GM12878 (cell line): ENCODE measurements around the gene IL10. TPM values are rescaled to one million over a fixed set of nuclear protein-coding genes. Genes with fewer than 3 reads are reported as not detected.

Experiments
- ATAC-seq: fragments of 200-7000 bp; cut with Tn5 transposase; 3 replicates; pipeline ENCODE4 v1.9.1; 2020; ENCODE audit warnings: mild to moderate bottlenecking, moderate library complexity
- BruUV-seq: library from RNA; stranded (reverse); fragments of 400-500 nt; replicated peaks from 2 replicates; lab custom pipeline; 2021; lab: Mats Ljungman, UMichigan
- CTCF ChIA-PET: fragments of 300-600 bp; sonication (Branson Sonifier 250); formaldehyde crosslinking; extraction: SDS; loops from one replicate; lab custom pipeline; 2021; ENCODE audit warnings: inconsistent platforms; lab: Yijun Ruan, JAX
- POLR2A ChIA-PET: fragments of 350-600 bp; formaldehyde crosslinking; extraction: SDS; loops from one replicate; lab custom pipeline; 2021; ENCODE audit warnings: inconsistent platforms; lab: Charles Lee
- RAD21 ChIA-PET: fragments of 300-600 bp; sonication (Branson Sonifier 250); formaldehyde crosslinking; loops from one replicate; lab custom pipeline; 2023; ENCODE audit warnings: antibody characterized with exemption; ENCODE audit not compliant: unreplicated experiment; lab: Charles Lee
- SMC1A ChIA-PET: fragments of 300-600 bp; sonication (Branson Sonifier 250); formaldehyde crosslinking; loops from one replicate; lab custom pipeline; 2023; ENCODE audit not compliant: unreplicated experiment, uncharacterized antibody; lab: Charles Lee
- DNase-seq: peaks from one replicate; pipeline ENCODE4 v3.0.0-alpha.2; 2011; ENCODE audit warnings: low read depth, low spot score
- FAIRE-seq: peaks from 3 replicates; lab custom pipeline; 2011; peaks lifted over from hg19 to GRCh38; lab: Jason Lieb, UNC
- H2AFZ ChIP-seq: 2 replicates; pipeline ENCODE4 v1.6.0; 2011; ENCODE audit warnings: low read depth, low read length, control low read depth; ENCODE audit not compliant: control insufficient read depth
- H3K27ac ChIP-seq: 2 replicates; pipeline ENCODE4 v1.5.1; 2011; ENCODE audit warnings: control low read depth; ENCODE audit not compliant: control insufficient read depth, insufficient read depth
- H3K27me3 ChIP-seq, 2 experiments: replicated peaks in 1 of 2; 2 replicates each; pipeline versions ENCODE4 v1.6.0 to v1.6.1; 2011; ENCODE audit warnings: low read length in 1 of 2; ENCODE audit not compliant: control insufficient read depth in 2 of 2, insufficient read depth in 2 of 2
- H3K36me3 ChIP-seq, 2 experiments: 2 replicates each; pipeline ENCODE4 v1.5.1; 2011; ENCODE audit warnings: low read length in 1 of 2; ENCODE audit not compliant: control insufficient read depth in 2 of 2, insufficient read depth in 2 of 2
- H3K4me1 ChIP-seq: 2 replicates; pipeline ENCODE4 v1.6.1; 2011; ENCODE audit warnings: mild to moderate bottlenecking, low read length, moderate library complexity, mixed read lengths; ENCODE audit not compliant: control insufficient read depth, insufficient read depth
- H3K4me2 ChIP-seq: 2 replicates; pipeline ENCODE4 v1.6.0; 2011; ENCODE audit warnings: control low read depth; ENCODE audit not compliant: control insufficient read depth, insufficient read depth
- H3K4me3 ChIP-seq: fragments of 200-600 bp; sonication (generic); 2 replicates; pipeline ENCODE4 v1.5.1; 2016
- H3K79me2 ChIP-seq: 2 replicates; pipeline ENCODE4 v1.6.0; 2011; ENCODE audit warnings: low read length; ENCODE audit not compliant: control insufficient read depth, insufficient read depth
- H3K9ac ChIP-seq: 2 replicates; pipeline ENCODE4 v1.8.0; 2011; ENCODE audit warnings: low read length, control low read depth, mixed read lengths; ENCODE audit not compliant: control insufficient read depth, insufficient read depth
- H3K9me3 ChIP-seq: replicated peaks from 3 replicates; pipeline ENCODE4 v1.5.1; 2011; ENCODE audit warnings: mild to moderate bottlenecking, low read length; ENCODE audit not compliant: control insufficient read depth, insufficient read depth
- H4K20me1 ChIP-seq: 2 replicates; pipeline ENCODE4 v1.6.0; 2011; ENCODE audit not compliant: control insufficient read depth, insufficient read depth
- BCL11A ChIP-seq: IDR thresholded peaks from 2 replicates; pipeline ENCODE4 v1.6.1; 2011; ENCODE audit warnings: low read depth, low read length
- BHLHE40 ChIP-seq, 2 experiments: fragments of 450-650 bp in 1 of 2; IDR thresholded peaks; 2 replicates each; pipeline ENCODE4 v1.6.1; 2011 to 2017; ENCODE audit warnings: low read depth in 2 of 2, borderline replicate concordance in 1 of 2, improper control_type of control experiment in 1 of 2, low read length in 1 of 2, mild to moderate bottlenecking in 1 of 2
- CBX5 ChIP-seq: sonication (generic); IDR thresholded peaks from 2 replicates; pipeline ENCODE4 v1.6.1; 2016; ENCODE audit warnings: low read depth, moderate library complexity, mild to moderate bottlenecking, inconsistent platforms
- CREM ChIP-seq: IDR thresholded peaks from 2 replicates; pipeline ENCODE4 v1.6.1; 2014; ENCODE audit warnings: antibody characterized with exemption, low read depth
- E2F4 ChIP-seq: IDR thresholded peaks from 2 replicates; pipeline ENCODE4 v1.6.1; 2012; ENCODE audit warnings: low read depth, low read length, improper control_type of control experiment
- EED ChIP-seq: sonication (generic); IDR thresholded peaks from 2 replicates; pipeline ENCODE4 v1.6.1; 2016; ENCODE audit warnings: antibody characterized with exemption, low read depth
- EP300 ChIP-seq, 2 experiments: fragments of 150-350 bp in 1 of 2; IDR thresholded peaks; 2 replicates each; pipeline ENCODE4 v1.6.1; 2011 to 2012; ENCODE audit warnings: low read depth in 2 of 2, low read length in 2 of 2, borderline replicate concordance in 1 of 2, improper control_type of control experiment in 1 of 2, inconsistent platforms in 1 of 2; ENCODE audit not compliant: control insufficient read depth in 1 of 2
- EZH2 ChIP-seq: IDR thresholded peaks from 2 replicates; pipeline ENCODE4 v1.6.1; 2012; ENCODE audit warnings: low read depth, mild to moderate bottlenecking, control low read depth, inconsistent platforms, low read length, borderline replicate concordance; ENCODE audit not compliant: control insufficient read depth
- HDAC2 ChIP-seq: fragments of 200-600 bp; sonication (generic); IDR thresholded peaks from 2 replicates; pipeline ENCODE4 v1.6.1; 2017
- IKZF1 ChIP-seq: fragments of 450-650 bp; conservative IDR thresholded peaks from 2 replicates; pipeline ENCODE4 v1.6.1; 2017; ENCODE audit warnings: antibody characterized with exemption, mild to moderate bottlenecking
- JUNB ChIP-seq: IDR thresholded peaks from 2 replicates; pipeline ENCODE4 v1.6.1; 2016; ENCODE audit warnings: antibody characterized with exemption, mild to moderate bottlenecking
- KDM1A ChIP-seq: fragments of 200-600 bp; sonication (generic); IDR thresholded peaks from 2 replicates; pipeline ENCODE4 v1.6.1; 2016; ENCODE audit warnings: borderline replicate concordance
- LARP7 ChIP-seq: fragments of 450-650 bp; IDR thresholded peaks from 2 replicates; pipeline ENCODE4 v1.6.1; 2017; ENCODE audit warnings: mild to moderate bottlenecking
- NR2C1 ChIP-seq: fragments of 450-650 bp; IDR thresholded peaks from 2 replicates; pipeline ENCODE4 v1.6.1; 2017; ENCODE audit warnings: antibody characterized with exemption, mild to moderate bottlenecking, moderate library complexity
- RB1 ChIP-seq: fragments of 450-650 bp; formaldehyde crosslinking; IDR thresholded peaks from 2 replicates; pipeline ENCODE4 v1.6.1; 2017; ENCODE audit warnings: mild to moderate bottlenecking, borderline replicate concordance
- SREBF1 ChIP-seq: IDR thresholded peaks from 2 replicates; pipeline ENCODE4 v1.6.1; 2012; ENCODE audit warnings: mild to moderate bottlenecking, low read length
- TAF1 ChIP-seq: IDR thresholded peaks from 2 replicates; pipeline ENCODE4 v1.6.1; 2011; ENCODE audit warnings: mild to moderate bottlenecking, low read depth, low read length, borderline replicate concordance
- TARDBP ChIP-seq: IDR thresholded peaks from 2 replicates; pipeline ENCODE4 v1.6.1; 2016; ENCODE audit warnings: borderline replicate concordance
- ZBTB11 ChIP-seq: fragments of 450-650 bp; formaldehyde crosslinking; IDR thresholded peaks from 2 replicates; pipeline ENCODE4 v1.5.0; 2022; ENCODE audit warnings: mild to moderate bottlenecking, missing genetic modification characterization
- ZZZ3 ChIP-seq: IDR thresholded peaks from 2 replicates; pipeline ENCODE4 v1.6.1; 2011; ENCODE audit warnings: low read depth; ENCODE audit not compliant: control insufficient read depth, insufficient read length
- WGBS: methylation state at CpG from one replicate; pipeline ENCODE4 v1.1.6; 2016; ENCODE audit warnings: low lambda C conversion rate; ENCODE audit not compliant: insufficient replicate concordance, insufficient coverage; ENCODE audit errors: missing lambda C conversion rate; 5-methylcytosine and 5-hydroxymethylcytosine counted together
- in situ Hi-C: fragments of 300-500 bp; cut with MboI; formaldehyde crosslinking; loops from 9 replicates; pipeline ENCODE4 v1.14.3; 2018; ENCODE audit warnings: mixed read lengths
- intact Hi-C: fragments of 100-400 bp; cut with micrococcal nuclease; formaldehyde crosslinking; loops from one replicate; pipeline ENCODE4 v1.14.2; 2022; ENCODE audit not compliant: unreplicated experiment
- polyA plus RNA-seq, 11 experiments: library from polyadenylated mRNA; depleted of rRNA in 4 of 11; unstranded in 6 of 11; stranded (reverse) in 5 of 11; fragments of >200 nt; fragmentation: Nextera tagmentation in 4 of 11; fragmentation: Illumina TruSeq in 1 of 11; extraction: Ambion mirVana in 4 of 11; extraction: Trizol in 1 of 11; gene quantifications; 1 replicate in 1 of 11; 2 replicates in 10 of 11; pipeline versions ENCODE4 v1.2.1 to v1.2.3, GENCODE V29; 2011 to 2016; ENCODE audit warnings: inconsistent platforms in 2 of 11, missing spikeins in 2 of 11, low read depth in 1 of 11
- total RNA-seq, 4 experiments: library from RNA; depleted of rRNA in 3 of 4; stranded (reverse); fragments of >200 nt in 3 of 4; fragmentation: Illumina TruSeq in 1 of 4; extraction: Trizol in 1 of 4; gene quantifications; 2 replicates each; pipeline versions ENCODE4 v1.2.1 to v1.2.3, GENCODE V29; 2013 to 2021

Gene IL10
- total and polyA plus RNA-seq, 10 of the 15 experiments (the other 5 are each of a cell fraction or from before 2014, with no cell fraction given), result 0.34 to 5.0 (median 1.1) TPM

GRCh38 chr1:206783506-206783905, 11.2 kb upstream of the IL10 start (continued):
- TF ChIP-seq CBX5 (no peak), NR2C1 (no peak)

GRCh38 chr1:206782448-206782847, 10.2 kb upstream of the IL10 start:
- ATAC-seq (peak; percentile 85), DNase-seq (no peak), FAIRE-seq (peak; percentile 35)
- RAD21 ChIA-PET, result interaction anchor here (0.7 to 13.8 kb wide), 8 partner anchors 11 to 48 kb away, joined by 3 to 363 read pairs (median 6); partner anchors contain the start of genes IL10 and IL19
- H3K4me3 ChIP-seq, result no peak overlapping the region
- WGBS, result 2% methylated on average over 2 of the region's 2 CpGs
- SMC1A ChIA-PET, result interaction anchor here (0.6 to 18.3 kb wide), 11 partner anchors 8 to 139 kb away, joined by 3 to 410 read pairs (median 5); partner anchors contain the start of genes FCMR, IL10 and IL19
- H3K9me3 ChIP-seq, result no peaks in the 10 kb centered on the region
- POLR2A ChIA-PET, result interaction anchor here (0.9 to 13.9 kb wide), 4 partner anchors 10 to 42 kb away, joined by 3 to 283 read pairs (median 4); partner anchors contain the start of genes IL10 and IL19
- peak overlapping the region; percentile 62; the same call in 1 of the 2 replicates for H3K4me2 ChIP-seq
- peaks cover 49% of the 10 kb centered on the region for H3K4me1 ChIP-seq
- H3K79me2 ChIP-seq, result peaks cover 10% of the 10 kb centered on the region
- no peak overlapping the region for H2AFZ ChIP-seq
- no peaks in the 10 kb centered on the region for H3K27me3 ChIP-seq
- no peaks in the 10 kb centered on the region for H3K36me3 ChIP-seq
- H4K20me1 ChIP-seq, result no peaks in the 10 kb centered on the region
- no peak overlapping the region for H3K9ac ChIP-seq
- in situ Hi-C loops, result loop anchor here (10.0 kb wide), 1 partner anchor 728 kb away; the partner anchor contains the start of gene RHEX
- H3K27ac ChIP-seq, result peak overlapping the region; percentile 85; the same call in 1 of the 2 replicates
- CTCF ChIA-PET, result interaction anchor here (0.7 to 14.2 kb wide), 8 partner anchors 10 to 129 kb away, joined by 3 to 221 read pairs (median 4); partner anchors contain the start of genes IL10 and IL19
- intact Hi-C loops, result no loop called here
- BruUV-seq, result no TSS peak
- TF ChIP-seq JUNB (peak; percentile 67), RB1 (0 out of 2 replicates have a peak, but pooled peaks have one; percentile 59), LARP7 (no peak), IKZF1 (peak; percentile 92), KDM1A (no peak), E2F4 (no peak), EED (peak; percentile 89), BCL11A (peak; percentile 81), ZBTB11 (CRISPR knock-in tag) (no peak), EP300 (IDR thresholded peaks at IDR 0.05; ENCODE audit: borderline replicate concordance in 1 of 2, control insufficient read depth in 1 of 2, low read depth in 2 of 2, low read length in 2 of 2) (peak; percentile 79 to 81; a peak in 3 of 4 replicates), BHLHE40 (IDR thresholded peaks at IDR 0.05; ENCODE audit: borderline replicate concordance in 1 of 2, low read depth in 2 of 2, low read length in 1 of 2) (peak; percentile 84 to 90), ZZZ3 (no peak), TAF1 (no peak), SREBF1 (no peak), HDAC2 (no peak), TARDBP (no peak), CREM (peak; percentile 34; the same call in 1 of the 2 replicates), EZH2 (no peak)
